HG03045 (cell line): ENCODE data around the gene HMG20A.

Experiments
- ATAC-seq: cut with Tn5 transposase; IDR thresholded peaks from one replicate; pipeline ENCODE4 v1.9.1; 2021; ENCODE audit warnings: mild to moderate bottlenecking, moderate library complexity; ENCODE audit not compliant: unreplicated experiment

HMG20A gene

DNA sequence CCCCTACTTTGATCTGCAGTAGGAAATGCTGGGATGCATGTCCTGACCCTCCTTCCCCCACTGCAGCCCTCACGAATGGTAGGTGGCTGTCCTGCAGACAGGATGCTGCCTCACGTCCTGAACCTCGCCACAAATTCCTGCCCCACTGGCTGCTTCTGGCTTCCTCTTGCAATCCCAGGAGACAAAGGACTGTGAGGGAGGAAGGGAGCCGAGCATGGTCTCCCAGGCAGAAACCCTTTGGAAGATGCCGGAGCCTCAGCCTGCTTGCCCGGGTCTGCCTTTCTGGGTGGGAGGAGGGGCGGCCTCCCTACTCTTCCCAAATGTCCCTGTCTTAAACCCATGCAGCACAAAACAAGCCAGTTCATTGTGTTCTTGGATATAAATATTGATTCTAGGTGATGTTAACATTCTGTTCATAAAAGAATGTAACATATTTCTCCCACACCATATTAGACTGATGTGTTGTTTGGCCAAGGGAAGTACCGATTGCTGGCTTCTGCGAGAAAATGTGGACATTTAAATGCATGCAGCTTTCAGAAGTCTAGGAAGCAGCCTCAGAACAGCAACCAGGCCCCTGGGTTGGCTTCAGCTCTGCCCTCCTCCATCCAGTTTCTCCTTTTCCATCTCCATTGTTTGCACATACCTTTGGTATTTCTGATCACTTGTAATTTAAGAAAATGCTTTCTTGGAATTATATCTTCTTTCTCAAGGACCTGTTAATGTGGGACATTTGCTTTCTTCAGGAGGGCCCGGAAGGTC, 75.3 kb downstream of the HMG20A start:
- ATAC-seq, result no peak

DNA sequence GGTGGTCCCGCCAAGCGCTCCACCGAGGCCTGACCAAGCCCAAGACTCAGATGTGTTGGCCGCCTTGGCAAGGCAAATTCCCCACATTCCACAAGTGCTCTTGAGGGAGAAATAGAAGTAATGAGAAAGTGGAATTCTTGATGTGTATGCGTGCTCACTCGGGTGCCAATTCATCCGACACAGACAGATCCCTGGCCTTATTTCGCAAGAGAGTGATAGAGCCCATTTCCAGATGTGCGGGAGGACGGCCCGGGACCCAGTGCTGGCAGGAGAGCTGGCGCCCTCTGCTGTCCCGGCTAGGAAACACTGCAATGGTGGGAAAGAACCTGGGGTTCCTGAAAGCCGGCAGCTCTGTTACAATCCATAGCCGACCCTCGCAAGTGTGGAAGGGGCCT, 76.0 kb downstream of the HMG20A start:
- no peak for ATAC-seq

DNA sequence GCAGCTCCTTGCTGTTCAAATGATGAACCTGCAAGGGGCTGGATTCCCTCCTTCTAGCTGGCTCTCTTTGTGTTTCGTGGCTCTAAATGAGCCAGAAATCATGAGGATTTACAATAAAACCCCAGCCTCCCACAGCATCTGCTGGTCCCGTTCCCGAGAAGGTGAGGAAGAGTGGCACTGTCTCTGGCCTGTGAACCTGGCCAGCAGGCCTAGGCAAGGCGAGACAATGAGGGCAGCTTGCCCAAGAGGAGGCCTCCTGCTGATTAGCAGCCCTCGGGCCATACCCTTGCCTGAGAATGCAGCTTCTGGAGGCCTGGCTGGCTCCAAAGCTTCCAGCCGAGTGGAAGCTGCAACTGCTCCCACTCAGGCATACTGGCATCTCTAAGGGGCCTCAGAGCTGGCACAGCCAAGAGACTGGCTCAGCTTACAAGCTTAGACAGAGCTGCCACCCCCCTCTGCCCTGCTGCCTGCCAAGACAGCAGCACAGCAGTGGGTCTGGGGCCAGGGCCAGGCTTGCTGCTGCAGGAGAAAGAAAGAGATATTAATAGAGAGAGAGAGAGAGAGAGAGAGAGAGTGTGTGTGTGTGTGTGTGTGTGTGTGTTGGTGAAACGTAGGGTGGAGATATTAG, 76.5 kb downstream of the HMG20A start:
- ATAC-seq, result no peak

DNA sequence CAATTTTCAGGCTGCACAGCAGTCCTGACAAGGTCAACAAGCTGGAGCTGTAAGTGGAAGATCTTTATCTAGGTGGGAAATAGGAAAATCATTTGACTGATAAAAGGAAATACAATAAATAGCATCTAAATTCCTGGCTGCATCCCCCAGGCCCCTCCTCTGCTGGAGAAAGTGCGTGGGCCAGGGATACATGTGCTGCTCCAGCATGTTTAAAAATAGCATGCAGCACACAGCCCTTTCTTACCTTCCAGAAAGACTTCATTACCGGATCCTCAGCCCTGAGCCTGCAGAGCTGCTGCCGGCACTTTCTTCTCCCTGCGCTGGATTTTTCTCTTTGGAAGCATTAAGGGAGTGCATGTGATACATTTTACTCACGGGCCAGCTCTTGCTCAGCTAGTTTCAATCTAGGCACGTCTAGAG, 77.3 kb downstream of the HMG20A start:
- no peak for ATAC-seq

DNA sequence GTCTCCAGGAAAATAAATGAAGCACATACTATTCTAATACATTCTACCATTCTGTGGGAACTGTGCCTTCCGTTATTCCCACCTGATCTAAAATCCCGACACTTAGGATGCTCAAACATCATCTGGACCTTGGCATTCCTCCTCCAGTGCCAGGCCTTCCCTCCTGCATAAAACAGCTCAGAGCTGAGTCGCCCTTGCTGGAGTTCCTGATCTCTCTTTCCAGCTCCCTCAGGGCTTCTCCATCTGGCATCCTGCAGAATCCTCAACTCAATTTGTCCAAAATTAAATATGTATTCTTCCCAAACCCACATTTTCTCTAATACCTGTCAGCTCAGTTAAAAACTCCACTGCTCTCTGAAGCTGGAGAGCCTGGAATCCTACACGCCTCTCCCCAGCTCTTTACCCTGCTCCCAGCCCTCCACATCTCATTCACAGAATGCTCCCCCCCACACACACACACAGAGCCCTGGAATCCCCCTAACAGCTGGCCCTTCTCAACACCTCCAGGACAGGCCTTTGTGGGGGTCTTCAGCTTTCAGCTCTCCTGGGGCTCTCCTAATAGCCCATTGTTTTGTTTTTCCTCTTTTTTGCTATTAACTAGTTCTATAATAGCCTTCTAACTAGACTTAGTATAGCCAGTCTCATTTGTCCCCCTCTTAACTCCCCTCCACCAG, 78.5 kb downstream of the HMG20A start:
- no peak for ATAC-seq

DNA sequence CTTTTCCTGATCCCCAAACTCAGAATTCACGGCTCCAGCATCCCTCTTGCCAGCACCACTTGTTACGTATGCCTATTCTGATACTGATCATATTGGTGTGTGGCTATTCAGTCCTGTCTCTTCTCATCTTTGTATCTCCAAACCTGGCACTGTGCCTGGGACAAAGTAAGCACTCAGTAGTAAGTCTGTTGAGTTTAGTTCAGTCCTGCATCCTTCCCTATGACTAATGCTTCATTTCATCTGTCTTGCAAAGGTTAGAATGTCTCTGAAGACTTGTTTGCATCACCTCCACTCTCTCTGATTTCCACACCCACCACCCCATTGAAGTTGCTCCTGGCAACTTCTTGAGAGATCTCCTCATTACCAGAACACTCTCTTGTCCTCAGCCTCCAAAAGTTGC, 80.3 kb downstream of the HMG20A start:
- ATAC-seq, result no peak

DNA sequence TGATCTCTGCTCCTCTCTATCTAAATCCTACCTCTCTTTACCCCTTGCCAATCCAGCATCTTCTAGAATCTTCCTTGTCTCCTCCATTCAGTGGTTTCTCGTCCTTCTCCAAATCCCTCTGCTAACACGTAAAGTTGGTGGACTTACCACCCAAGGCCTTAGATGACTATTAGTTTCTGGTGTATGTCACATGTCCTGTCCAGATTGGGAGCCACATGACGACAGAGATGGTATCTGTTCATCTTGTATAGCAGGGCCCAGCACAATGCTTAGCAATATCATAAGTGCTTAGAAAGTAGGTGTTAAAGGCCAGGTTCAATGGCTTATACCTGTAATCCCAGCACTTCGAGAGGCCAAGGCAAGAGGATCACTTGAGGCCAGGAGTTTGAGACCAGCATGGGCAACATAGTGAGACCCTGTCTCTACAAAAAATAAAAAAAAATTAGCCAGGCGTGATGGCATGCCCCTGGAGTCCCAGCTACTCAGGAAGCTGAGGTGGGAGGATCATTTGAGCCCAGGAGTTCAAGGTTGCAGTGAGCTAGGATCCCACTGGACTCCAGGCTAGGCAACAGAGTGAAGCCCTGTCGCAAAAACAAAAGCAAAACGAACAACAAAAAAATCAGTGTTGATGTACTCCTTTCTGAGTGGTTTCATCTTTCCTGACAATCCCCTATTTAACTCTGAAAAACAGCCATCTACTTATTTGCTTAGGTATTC, 81.8 kb downstream of the HMG20A start:
- no peak for ATAC-seq

DNA sequence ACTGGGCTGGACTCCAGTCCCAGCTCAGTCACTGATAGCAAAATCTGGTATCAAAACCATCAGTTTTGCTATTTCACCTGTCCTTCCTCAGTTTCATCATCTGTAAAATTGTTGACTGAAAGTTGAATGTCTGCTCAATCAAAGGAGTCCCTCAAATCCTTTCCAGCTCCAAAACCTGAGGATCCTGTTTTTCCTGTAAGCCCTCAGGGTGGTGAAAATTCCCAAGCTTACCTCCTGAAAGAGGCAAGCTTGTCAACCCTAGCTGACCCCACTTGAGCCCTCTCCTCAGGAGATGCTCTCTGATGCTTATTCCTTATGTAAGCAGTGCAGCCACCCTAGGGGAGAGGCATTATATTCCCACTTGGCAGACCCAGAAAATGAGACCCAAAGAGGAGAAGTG, 82.6 kb downstream of the HMG20A start:
- no peak for ATAC-seq

DNA sequence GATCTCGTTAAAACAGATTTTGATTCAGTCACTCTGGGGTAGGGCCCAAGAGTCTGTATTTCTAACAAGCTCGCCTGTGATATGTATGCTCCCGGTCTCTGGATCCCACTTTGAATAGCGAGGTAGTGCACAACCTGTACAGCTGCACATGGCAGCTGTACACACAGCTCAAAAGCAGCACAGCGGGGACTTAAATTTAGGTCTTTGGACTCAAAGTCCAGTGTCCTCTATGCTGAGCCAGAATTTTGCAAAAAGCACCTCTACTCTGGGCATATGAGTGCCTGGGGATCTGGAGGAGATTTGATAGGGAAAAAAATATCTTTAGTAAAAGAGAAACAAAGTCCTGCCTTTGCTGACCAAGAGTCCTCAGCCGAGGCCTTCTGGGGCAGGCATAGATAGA, 83.1 kb downstream of the HMG20A start:
- no peak for ATAC-seq

DNA sequence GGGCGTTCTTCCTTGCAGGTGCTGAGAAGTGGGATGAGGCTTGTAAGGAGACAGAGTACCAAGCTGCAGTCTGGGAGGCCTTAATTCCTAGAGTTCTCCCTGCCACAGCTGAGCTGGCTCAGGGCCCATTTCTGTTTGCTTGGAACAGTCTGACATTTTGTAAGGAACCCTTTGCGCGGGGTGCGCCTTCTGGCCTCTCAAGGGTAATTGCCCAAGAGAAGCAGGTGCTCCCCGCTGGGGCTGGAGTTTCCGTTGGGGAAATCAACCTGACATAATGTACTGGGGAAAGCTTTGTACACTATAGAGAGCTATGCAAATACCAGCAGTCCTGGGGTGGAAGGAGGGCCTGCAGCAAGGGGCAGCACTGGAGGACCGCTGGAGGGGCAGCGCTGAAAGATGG, 83.6 kb downstream of the HMG20A start:
- no peak for ATAC-seq

DNA sequence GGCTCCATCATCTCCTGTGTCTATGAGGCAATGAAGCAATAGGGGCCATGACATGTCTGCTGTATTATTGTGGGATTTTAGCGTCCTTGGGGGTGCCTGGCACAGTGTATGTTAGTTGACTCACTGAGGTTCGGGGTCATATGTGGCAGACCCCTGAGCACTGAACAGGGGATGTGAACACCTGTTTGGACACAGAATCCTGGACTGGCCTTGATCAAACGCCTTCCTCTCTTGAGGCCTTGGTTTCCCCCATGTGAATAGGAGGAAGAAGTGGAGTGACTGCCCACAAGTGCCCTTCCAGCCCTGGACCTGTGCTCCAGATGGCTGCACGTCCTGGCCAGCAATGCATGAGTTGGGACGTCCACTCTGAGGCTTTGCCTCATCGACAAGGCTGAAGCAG, 84.2 kb downstream of the HMG20A start:
- ATAC-seq, result no peak

DNA sequence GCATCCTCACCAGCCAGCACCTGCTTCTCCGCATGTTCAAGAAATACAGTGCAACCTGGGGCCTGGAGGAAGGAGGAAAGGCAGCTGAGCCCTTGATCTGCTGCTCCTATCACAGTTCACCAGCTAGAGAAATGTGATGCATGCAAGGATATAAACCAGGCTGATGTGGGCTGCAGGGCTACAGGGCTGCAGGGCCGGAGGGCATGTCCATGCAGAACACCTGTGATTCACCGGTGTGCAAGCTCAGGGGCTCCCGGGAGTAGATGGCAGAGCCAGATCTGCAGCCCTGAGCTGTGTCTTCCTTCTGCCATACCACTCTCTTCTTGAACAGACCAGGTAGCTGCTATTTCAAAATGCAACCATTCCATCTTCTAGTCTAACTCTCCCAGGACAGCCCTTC, 84.9 kb downstream of the HMG20A start:
- no peak for ATAC-seq

DNA sequence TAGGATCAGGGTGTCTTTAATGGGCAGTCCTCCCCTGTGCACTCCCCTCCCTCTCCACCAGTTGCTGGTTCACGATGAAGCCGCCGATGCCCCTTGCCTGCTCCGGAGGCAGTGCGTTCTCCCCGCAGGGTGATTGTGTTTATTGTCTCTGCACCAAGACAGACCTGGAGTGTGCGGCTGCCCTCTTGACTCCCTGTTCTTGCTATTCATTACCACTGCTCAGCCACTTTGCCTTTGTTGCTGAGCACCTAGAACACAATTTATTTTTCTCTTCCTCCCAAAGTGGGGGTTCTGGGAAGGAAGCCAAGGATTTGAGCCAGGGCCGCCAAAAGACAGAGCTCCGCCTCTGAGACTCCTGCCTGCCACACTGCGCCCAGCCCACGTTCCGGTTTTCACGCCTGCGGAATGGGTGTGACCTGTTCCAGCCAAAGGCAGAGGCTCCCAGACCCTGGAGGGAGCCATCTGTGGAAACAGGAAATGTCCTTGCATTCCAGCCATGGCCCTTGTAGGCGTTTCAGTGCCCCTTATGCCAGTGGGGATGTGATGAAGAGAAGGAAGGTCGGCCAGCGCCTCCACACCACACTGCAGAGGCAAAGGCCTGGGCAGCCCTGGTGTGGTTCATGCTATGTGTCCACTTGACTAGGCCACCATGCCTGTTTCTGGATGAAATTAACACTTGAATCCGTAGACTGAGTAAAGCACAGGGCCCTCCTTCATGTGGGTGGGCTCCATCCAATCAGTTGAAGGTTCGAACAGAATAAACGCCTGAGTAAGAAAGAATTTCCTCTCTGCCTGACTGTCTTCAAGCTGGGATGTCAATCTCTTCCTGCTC, 85.8 kb downstream of the HMG20A start:
- ATAC-seq, result no peak

DNA sequence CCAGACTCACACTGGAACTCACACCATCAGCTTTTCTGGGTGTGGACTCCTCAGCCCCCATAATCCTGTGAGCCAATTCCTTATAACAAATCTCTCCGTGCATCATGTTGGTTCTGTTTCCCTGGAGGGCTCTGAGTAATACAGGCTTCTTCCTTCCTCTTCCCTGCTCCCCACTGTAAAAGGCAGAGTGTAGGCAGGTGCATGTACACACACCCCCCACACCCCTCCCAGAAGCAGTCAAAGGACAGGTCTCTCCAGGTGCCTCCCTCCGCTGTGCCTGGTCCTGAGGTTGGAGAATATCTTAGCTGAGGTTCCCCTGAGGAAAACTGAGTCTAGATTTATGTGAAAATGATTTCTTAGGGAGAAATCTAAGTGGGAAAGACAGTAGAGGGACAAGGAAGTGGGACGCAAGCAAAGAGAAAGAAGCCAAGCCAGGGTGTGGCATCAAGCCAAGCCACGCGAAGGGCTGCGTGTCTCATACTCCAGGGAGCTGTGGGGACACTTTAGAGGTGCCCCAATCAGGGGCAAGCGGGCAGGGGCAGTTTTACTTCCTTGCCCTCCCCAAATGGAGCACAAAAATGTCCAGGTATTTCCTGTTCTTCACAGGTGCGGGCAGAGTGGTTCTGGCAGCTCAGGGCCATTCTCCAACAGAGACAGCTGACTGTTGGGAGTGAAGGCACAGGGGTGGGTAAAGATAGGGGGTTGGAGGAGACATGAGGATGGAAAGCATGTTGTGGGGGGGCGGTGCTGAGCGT, 86.6 kb downstream of the HMG20A start:
- no peak for ATAC-seq

DNA sequence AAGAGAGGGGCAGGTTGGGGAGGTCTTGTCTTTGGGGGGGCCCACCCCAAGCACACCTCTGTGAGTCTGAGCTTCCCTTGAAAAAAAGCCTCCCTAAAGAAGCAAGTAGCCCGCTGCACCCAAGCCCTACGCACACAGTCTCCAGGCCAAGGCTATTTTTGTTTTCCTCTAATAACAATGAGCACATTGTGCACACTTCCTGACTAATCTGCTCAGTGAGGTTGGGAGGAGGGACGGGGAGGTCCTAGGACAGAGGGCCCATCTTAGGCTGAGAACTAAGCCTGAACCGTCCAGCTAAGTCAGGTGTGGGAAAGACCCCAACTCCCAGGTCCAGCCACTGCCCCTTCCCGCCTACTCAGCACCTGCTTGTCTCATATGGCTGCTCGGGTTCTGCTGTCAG, 87.2 kb downstream of the HMG20A start:
- no peak for ATAC-seq

DNA sequence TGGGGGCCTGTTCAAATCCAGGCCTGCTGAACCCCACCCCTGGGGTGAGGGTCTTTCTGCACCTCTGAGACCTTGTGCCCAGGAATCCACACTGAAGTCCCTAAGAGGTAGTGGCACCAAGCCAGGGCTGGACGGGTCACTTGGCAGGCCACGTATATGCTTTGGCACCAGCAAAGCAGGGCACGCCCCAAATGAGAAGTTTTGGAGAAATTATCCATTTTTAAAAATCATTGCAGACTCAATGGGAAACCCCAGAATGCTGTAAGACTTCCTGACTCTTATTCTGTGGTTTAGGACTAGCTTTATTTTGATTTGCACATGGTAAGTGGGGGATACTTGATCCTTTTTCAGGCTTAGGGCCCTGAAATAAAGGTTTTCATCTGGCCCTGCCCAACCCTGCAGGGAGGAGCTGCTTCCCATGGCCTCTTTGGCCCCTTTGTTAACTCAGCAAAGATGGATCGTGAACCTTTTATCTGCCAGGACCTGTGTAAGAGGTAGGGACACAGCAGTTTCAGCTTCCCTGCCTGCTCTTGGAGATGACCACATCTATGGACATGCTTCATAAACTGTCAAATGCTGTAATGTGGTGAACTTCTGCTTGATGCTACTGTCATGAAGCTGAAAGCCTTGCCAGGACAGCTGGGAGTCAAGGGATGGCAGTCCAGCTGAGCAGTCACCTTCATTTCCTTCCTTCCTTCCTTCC, 88.0 kb downstream of the HMG20A start:
- no peak for ATAC-seq

DNA sequence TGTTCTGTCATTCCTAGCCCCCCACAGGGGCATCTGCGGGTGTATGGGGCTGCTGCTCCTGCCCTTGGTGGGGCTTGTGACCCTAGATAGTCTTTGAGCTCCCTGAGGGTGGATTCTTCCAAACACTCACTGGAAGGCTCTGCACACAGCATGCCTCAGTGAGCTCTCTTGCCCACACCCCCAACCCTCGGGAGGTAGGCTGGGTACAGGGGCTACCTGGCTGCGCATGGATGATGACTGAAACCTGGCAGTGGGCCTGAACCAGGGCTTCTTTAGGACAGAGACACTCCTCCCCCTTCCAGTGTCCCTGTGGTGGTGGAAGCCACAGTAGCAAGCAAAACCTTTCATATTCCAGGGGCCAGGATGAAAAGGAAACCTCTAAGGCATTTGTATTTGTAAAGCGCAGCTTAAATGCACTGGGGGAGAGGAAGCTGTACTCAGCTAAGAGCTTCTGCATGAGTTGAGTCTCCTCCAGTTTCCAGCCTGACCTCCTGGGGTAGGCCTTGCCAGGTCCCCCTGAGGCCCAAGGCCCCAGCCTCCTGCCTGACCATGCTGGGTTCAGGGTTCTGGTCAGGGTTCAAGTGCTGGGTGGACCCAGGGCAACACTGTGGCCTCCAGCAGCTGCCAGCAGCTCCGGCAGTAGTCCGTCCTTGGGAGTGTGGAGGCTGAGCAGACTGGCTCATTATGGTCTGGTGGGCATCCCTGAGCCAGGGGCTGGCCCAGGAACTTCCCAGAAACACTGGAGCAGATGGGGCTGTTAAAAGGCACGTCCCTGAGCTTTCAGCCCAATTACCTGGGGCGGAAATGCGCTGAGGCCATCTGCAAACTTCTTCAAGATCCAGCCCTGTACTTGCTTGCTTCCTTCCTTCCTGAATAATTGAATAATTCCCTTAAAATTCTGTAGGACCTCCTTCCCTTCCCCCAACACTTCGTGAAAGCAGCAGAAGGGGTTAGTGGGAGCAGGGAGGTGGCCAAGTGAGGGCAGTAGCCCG, 89.7 kb downstream of the HMG20A start:
- no peak for ATAC-seq

DNA sequence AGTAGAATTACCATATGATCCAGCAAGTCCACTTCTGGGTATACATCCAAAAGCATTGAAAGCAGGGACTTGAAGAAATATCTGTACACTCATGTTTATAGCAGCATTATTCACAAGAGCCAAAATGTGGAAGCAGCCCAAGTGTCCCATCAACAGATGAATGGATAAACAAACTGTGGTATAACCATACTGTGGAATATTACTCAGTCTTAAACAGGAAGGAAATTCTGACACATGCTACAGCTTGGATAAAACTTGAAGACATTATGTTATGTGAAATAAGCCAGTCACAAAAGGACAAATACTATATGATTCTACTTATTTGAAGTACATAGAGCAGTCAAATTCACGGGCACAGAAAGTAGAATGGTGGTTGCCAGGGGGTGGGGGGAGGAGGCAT, 91.2 kb downstream of the HMG20A start:
- no peak for ATAC-seq
